ENCODE data around the gene WDFY4. TPM values are rescaled to one million over a fixed set of nuclear protein-coding genes. Genes with fewer than 3 reads are reported as not detected.

WDFY4 gene
- total and polyA plus RNA-seq, 9 of the 15 experiments (the other 6 are each of a cell fraction or from before 2014, with no cell fraction given) = 0.01 to 0.02 (median 0.01) TPM; not detected in 6

DNA sequence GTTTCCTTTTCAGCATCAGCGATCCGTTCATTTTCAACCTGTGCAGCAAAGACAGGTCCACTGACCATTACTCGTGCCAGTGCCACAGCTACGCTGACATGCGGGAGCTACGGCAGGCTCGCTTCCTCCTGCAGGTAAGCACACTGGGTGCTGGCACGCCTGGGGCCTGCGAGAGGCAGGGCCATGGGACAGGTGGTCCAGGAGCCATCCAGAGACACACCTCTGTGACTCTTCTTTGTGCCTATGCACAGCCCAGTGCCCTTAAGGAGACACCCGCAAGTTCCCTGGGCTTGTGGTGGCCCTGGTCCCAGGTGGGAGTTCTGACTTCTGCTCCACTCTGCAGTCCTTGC lies 212.7 kb downstream of the WDFY4 start:
- 0% methylated on average over 9 of the region's 10 CpGs for WGBS (ENCODE audit: insufficient coverage, low coverage, missing lambda C conversion rate)
- CTCF ChIA-PET (ENCODE audit: low intra/inter-chr PET ratio) = no interaction called here
- no peak for ATAC-seq

More for the DNA sequence above, 212.7 kb downstream of the WDFY4 start:
- Histone ChIP-seq H3K79me2 (ENCODE audit: control insufficient read depth, insufficient read depth, low read length) (no peaks in the 10 kb centered on the region), H3K4me1 (replicated peaks in 1 of 2; ENCODE audit: control insufficient read depth in 2 of 2, insufficient read depth in 2 of 2, low read length in 2 of 2) (no peaks in the 10 kb centered on the region), H3K36me3 (ENCODE audit: control insufficient read depth, insufficient read depth, low read length) (no peaks in the 10 kb centered on the region), H4K20me1 (replicated peaks; ENCODE audit: control insufficient read depth, insufficient read depth, low read length) (no peaks in the 10 kb centered on the region), H3K27me3 (ENCODE audit: control insufficient read depth in 2 of 2, insufficient read depth in 2 of 2, low read length in 2 of 2) (peaks cover 8 to 35% of the 10 kb centered on the region in 2 experiments; a peak in 4 of 5 replicates), H2AFZ (ENCODE audit: low read depth, low read length) (no peak overlapping the region), H3K9ac (ENCODE audit: insufficient read depth in 1 of 2, low read depth in 2 of 2, low read length in 2 of 2) (no peak overlapping the region), H3K9me3 (replicated peaks; ENCODE audit: control insufficient read depth, insufficient read depth, low read depth, low read length) (no peaks in the 10 kb centered on the region), H3K4me2 (ENCODE audit: insufficient read depth, low read length) (no peak overlapping the region), H3K27ac (ENCODE audit: extremely low read depth, low read depth, low read length) (no peak overlapping the region), H3K9me1 (ENCODE audit: control insufficient read depth, insufficient read depth, low read length) (no peaks in the 10 kb centered on the region), H3K4me3 (no peak overlapping the region)
- no TSS peak for BruUV-seq (replicated peaks)
- POLR2A ChIA-PET = interaction anchor here (0.6 to 1.5 kb wide), 3 partner anchors 15 to 1147 kb away, joined by 3 to 4 read pairs (median 3); no protein-coding TSS in a partner anchor
- intact Hi-C loops (cut with micrococcal nuclease) = no loop called here
- DNase-seq (ENCODE audit: extremely low read depth in 1 of 4, low spot score in 3 of 4) (no peak), FAIRE-seq (no peak)
- TF ChIP-seq MTF1 (CRISPR knock-in tag; IDR thresholded peaks at IDR 0.05; ENCODE audit: borderline replicate concordance) (no peak), HNRNPLL (IDR thresholded peaks at IDR 0.05; ENCODE audit: low read depth, low read length, poor library complexity, severe bottlenecking) (no peak), ZNF124 (CRISPR knock-in tag; IDR thresholded peaks at IDR 0.05) (no peak), POLR2AphosphoS2 (IDR thresholded peaks at IDR 0.05; ENCODE audit: low read length) (no peak), ZNF253 (CRISPR knock-in tag; conservative IDR thresholded peaks at IDR 0.05) (no peak), FOXA1 (IDR thresholded peaks at IDR 0.05; ENCODE audit: borderline replicate concordance) (no peak), SUPT5H (IDR thresholded peaks at IDR 0.05) (no peak), ZNF140 (CRISPR knock-in tag; IDR thresholded peaks at IDR 0.05) (no peak), TAF1 (IDR thresholded peaks at IDR 0.05; ENCODE audit: control insufficient read depth, extremely low read depth, insufficient read depth, low read length, severe bottlenecking) (no peak), NRF1 (conservative IDR thresholded peaks at IDR 0.05 in 1 of 2, IDR thresholded peaks at IDR 0.05 in 1 of 2) (no peak), FOXK2 (conservative IDR thresholded peaks at IDR 0.05 in 1 of 2, IDR thresholded peaks at IDR 0.05 in 1 of 2; ENCODE audit: low read depth in 2 of 2) (no peak), JUNB (CRISPR knock-in tag; conservative IDR thresholded peaks at IDR 0.05) (no peak), IRF2 (CRISPR knock-in tag; IDR thresholded peaks at IDR 0.05) (no peak)
- TF ChIP-seq, protein P1, sequence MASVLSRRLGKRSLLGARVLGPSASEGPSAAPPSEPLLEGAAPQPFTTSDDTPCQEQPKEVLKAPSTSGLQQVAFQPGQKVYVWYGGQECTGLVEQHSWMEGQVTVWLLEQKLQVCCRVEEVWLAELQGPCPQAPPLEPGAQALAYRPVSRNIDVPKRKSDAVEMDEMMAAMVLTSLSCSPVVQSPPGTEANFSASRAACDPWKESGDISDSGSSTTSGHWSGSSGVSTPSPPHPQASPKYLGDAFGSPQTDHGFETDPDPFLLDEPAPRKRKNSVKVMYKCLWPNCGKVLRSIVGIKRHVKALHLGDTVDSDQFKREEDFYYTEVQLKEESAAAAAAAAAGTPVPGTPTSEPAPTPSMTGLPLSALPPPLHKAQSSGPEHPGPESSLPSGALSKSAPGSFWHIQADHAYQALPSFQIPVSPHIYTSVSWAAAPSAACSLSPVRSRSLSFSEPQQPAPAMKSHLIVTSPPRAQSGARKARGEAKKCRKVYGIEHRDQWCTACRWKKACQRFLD (CRISPR knock-in tag; IDR thresholded peaks at IDR 0.05) = no peak
- TF ChIP-seq, protein P2, sequence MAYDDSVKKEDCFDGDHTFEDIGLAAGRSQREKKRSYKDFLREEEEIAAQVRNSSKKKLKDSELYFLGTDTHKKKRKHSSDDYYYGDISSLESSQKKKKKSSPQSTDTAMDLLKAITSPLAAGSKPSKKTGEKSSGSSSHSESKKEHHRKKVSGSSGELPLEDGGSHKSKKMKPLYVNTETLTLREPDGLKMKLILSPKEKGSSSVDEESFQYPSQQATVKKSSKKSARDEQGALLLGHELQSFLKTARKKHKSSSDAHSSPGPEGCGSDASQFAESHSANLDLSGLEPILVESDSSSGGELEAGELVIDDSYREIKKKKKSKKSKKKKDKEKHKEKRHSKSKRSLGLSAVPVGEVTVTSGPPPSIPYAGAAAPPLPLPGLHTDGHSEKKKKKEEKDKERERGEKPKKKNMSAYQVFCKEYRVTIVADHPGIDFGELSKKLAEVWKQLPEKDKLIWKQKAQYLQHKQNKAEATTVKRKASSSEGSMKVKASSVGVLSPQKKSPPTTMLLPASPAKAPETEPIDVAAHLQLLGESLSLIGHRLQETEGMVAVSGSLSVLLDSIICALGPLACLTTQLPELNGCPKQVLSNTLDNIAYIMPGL (CRISPR knock-in tag; IDR thresholded peaks at IDR 0.05) = no peak
- TF ChIP-seq, protein P3, sequence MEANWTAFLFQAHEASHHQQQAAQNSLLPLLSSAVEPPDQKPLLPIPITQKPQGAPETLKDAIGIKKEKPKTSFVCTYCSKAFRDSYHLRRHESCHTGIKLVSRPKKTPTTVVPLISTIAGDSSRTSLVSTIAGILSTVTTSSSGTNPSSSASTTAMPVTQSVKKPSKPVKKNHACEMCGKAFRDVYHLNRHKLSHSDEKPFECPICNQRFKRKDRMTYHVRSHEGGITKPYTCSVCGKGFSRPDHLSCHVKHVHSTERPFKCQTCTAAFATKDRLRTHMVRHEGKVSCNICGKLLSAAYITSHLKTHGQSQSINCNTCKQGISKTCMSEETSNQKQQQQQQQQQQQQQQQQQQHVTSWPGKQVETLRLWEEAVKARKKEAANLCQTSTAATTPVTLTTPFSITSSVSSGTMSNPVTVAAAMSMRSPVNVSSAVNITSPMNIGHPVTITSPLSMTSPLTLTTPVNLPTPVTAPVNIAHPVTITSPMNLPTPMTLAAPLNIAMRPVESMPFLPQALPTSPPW (CRISPR knock-in tag; IDR thresholded peaks at IDR 0.05) = no peak
- in situ Hi-C loops (cut with MboI) = no loop called here
